Fibroblast of gingiva (primary cell): ENCODE measurements around the gene CCDC40.

Experiments
- DNase-seq: peaks from one replicate; pipeline ENCODE4 v3.0.0-alpha.2; 2011; ENCODE audit warnings: low read depth

The CCDC40 gene

DNA sequence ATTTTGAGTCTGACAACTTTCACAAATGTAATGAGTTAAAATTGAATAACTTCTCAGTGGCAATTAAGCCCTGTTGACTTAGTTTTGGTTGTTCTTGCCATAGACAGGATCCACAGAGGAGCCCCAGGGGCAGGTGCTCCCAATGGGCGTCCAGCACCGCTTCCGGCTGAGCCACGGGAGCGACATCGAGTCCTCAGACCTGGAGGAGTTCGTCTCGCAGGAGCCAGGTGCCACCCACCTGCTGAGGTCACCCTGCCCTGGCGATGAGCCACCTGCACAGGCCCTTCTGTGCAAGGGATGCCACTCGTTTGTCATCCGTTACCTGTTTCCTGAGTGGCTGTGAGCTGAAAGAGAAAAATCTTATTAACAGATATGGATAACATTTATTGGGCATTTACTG, 10.7 kb downstream of the CCDC40 start:
- DNase-seq = no peak

DNA sequence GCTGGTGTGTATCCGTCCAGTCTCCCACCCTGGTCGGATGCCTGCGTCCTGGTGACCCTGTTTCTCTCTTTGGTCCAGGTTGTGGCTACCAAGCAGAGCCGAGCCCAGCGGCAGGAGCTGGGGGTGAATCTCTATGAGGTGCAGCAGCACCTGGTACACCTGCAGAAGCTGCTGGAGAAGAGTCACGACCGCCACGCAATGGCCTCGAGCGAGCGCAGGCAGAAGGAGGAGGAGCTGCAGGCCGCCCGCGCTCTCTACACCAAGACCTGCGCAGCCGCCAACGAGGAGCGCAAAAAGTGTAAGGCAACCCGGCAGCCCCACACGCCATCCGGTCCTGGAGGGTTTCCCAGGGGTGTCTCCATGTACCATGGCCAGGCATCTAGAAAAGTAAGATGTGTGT, 13.5 kb downstream of the CCDC40 start:
- DNase-seq = no peak

DNA sequence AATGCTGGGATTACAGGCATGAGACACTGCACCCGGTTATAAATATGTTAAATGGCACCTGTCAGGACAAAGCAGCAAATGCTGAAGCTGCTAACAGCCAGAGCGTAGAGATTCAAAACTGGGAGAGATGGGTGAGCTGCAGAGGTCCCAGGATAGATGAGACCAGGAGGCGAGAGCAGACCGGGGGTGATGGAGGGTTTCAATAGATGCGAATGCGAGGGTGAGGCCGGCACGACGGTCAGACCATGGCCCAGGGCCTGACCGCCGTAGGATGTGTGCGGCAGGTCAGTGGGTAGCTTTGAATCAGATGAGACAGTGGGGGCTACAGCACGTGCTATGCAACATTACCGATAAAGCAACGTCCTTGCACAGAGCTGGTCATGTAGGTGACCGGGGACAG, 14.3 kb downstream of the CCDC40 start:
- DNase-seq = no peak

DNA sequence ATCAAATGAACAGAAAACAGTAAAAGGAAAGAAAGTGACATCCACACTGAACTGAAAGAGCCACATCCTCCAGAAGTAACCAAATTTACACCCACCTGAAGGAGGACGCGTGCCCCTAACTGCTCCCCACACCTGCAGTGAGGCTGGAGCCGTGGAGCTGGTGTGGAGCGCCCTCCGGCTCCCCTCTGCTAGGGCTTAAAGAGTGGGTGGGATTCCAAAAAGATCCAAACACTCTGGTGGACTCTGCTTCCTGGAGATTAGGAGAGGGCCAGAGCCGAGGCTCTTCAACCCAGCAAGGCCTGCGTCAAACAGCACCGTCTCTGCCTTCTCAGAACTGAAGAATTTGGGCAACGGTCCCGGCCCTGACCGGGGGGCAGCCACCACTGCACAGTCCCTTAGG, 15.2 kb downstream of the CCDC40 start:
- DNase-seq = no peak

DNA sequence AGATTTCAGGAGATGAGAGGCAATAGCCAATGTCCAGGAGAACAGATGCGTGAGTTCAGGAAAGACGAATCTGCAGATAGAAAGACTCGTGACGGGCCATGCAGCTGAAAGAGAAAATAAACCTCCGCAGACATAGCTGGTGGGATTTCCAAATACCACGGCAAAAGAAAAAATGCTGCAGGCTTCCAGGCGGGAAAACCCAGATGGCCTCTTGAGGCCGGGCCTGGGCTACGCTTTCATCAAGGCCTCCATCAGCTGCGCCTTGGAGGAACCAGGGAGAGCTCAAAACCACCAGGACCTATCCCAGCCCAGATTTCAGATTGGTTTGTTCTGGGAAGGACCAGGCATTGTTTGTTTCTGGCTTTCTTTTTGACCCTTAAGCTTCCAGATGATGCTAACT, 16.7 kb downstream of the CCDC40 start:
- DNase-seq = no peak

DNA sequence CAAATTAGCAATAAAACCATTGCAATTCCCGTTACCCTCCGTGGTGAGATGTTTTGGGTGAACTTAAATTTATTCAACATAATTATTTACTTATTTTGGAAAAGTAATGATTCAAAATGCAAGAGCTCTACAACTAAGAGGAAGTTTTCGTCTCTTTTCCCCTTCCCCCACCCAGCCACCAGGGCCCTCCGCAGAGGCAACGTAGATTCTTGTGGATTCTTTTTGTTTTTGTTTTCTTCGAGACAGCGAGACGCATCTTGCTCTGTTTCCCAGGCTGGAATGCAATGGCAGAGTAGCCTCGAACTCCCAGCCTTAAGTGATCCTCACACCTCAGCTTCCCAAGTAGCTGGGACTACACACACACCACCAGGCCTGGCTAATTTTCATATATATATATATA, 19.2 kb downstream of the CCDC40 start:
- DNase-seq = no peak

DNA sequence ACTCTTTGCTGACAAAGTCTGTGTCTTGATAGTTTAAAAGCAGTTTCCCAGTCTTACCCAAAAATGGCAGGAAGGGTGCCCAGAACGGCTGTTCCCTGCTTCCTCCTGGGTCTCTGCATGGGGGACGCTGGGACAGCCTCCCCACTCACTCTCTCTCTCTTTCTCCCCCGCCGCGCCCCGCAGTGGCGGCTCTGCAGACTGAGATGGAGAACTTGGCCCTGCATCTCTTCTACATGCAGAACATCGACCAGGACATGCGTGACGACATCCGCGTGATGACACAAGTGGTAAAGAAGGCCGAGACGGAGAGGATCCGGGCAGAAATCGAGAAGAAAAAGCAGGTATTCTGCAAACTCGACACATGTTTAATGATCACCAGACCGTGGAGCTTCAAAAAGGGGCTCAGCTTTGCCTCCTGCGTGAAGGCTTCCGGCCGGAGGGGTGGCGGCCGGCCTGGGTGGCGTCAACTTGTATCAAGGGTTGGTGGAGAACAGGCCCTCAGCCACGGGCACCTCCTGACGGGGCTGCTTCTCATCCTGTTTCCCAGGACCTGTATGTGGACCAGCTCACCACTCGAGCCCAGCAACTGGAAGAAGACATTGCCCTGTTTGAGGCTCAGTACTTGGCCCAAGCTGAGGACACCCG, 22.0 kb downstream of the CCDC40 start:
- DNase-seq = no peak

DNA sequence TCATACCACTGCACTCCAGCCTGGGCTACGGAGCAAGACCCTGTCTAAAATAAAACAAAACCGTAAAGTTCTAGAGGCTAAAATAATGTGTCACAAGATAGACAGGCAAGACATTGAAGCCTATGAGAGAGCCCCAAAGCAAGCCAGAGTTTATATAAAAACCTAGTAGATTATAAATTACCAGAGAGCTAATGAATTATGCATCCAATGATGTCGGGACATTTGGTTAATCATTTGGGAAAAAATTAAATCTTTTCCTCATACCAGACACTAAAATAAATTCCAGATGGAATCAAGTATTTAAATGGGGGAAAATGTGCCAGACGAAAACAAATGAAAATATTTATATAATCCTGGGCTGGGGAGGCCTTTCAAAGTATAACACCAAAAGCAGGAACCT, 24.2 kb downstream of the CCDC40 start:
- no peak for DNase-seq

DNA sequence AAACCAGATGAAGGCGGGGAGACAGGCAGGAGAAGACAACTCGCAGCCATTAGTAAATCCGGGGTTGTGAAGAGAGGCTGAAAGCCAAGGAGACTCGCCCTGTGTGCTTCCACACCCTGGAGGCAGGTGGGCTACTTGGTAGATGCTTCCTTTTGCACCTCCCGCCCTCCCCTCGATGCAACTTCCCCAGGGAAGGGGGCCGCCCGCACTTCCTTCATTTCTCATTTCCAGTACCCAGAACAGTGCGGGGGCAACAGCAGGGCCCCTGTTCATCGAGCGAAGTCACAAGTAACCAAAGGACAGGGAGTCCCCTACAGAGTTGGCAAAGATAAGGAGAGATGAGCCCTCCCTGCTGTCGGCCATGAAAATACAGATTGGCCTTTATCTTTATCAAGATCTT, 25.0 kb downstream of the CCDC40 start:
- DNase-seq = no peak

DNA sequence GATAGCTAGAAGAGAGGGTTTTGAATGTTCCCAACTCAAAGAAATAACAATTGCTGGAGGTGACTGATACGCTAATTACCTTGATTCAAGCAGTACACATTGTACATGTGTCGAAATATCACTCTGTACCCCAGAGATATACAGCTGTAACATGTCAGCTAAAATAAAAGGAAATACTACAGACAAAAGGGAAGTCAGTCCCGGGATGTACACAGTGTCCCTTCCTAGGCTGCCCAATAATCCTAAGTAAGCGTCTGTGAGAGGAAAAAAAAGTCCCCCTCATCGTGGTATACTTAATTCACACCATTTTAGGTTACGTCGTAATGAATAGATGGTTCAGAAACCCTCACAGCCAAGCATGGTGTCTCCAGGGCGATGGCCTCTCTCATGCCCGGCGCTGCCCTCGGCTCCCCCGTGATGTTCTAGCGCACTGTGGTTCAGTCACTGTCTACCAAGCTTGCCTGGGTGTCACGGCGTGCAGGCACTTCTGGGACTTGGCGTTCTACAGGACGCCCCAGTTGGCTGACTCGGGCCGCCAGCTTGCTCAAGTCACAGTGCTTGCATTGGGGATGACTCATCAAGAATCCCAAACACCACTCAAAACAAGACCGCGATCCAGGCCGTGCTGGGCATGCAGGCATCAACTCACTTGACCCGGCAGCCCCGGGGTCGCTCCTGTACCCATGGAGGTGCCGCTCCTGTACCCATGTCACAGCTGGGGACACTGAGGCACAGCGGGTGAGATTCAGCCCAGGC, 27.6 kb downstream of the CCDC40 start:
- DNase-seq = peak; percentile 92

DNA sequence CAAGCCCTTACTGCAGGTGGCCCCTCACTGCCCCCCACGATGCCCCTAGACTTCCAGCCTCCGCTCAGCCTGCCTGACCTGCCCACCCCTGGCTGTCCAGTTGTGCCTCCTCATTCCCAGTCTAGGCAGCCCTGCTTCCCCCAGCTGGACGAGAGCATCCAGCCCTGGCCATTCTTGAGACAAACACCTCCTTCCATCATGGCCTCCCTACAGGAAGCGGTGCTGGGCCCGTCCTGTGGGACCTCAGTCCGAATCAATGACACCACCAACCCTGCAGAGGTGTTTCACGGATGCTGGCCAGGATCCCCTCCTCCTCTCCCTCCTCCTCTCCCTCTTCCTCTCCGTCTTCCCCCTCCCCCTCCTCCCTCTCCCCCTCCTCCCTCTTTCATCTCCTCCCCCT, 28.3 kb downstream of the CCDC40 start:
- DNase-seq = no peak

DNA sequence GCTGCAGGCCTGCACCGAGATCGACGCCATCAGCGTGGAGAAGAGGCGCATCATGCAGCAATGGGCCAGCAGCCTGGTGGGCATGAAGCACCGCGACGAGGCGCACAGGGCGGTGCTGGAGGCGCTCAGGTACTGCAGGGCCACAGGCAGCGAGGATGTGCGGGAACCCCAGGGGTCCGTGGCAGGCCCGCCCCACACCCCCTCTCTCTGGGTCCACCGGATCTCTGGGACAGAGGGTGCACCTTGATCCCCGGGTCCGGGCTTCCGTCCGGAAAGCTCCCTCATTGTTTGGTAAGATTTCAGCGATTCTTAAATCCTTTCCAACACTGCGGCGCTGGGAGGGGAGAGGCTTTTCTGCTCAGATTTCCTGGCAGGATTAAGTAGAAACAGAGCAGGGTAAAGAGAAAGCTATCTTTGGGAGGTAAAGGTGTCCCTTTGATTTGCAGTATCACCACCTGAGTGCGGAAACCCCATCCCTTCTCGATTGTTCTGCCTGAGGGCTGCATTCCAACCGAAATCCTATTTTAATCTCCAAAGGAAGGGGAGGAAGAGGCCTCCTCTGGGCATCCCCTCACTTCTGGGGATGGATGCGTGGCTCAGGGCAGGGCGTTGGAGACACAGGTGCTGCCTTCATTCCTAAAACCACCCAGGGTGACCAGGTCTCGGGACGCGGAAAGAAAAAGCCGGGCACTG, 29.2 kb downstream of the CCDC40 start:
- DNase-seq = no peak

DNA sequence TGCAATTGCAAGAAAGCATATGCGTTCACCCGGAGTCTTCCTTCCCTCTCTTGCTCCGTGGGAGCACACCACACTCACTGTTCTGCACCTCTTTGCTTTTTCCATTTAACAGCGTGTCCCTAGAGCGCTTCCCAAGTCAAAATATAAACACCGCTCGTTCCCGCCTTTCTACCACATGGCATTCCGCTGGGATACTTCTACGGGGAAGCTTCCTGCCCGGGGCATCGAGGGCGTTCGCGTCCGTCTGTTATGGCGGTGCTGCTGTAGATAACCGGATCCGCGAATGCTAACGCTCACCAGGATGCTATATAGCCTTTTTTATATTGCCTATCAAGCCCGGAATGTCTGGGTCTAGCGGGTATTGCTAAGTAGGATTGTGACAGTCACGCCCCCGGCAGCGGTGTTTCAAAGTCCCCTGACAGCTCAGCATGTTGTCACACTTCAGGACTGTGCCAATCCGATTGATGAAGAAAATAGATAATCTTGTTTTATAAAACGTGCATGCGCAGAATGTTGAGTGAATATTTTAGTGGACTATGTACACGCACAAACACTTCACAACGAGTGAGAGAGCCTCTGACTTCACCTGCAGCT, 31.0 kb downstream of the CCDC40 start:
- DNase-seq = no peak

DNA sequence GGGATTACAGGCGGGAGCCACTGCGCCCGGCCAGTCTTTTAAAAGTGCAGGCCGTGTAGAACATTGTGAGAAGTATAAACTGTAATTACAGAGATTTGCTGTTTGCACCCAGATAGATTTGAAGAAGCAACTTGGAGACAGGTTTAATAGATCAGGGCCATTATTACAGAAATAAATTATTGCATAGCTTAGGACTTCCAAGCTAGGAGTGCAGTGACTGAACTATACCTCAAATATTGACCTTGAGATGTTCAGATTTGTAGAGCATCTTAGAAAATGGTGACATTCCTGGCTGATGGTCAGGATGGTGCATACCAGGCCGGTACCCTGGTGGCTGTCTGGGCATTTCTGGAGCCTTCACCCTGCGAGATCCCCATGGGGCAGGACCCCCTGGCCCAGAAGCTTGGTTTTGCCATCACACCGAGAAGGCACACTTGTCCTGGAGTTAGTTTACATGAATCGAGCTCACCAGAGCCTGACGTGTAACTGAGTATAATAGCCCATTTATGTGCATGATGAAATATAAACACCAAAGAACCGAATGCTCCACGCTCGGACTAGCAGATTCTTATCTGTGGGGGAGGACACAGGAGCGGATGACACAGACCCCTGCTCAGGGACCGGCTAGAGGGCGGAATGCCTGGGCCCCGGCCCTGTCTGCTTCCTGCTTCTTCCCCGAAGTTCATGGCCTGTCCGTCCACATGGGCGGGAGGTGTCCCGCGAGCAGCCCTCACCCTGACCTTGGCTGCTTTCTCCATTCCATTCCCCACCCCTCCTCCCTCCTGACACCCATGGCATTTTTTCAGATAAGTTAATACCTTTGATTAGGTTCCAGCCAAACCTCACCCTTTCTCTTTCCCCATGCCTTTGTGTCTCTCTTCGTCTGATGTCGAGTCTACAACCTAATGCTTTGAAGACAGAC, 32.1 kb downstream of the CCDC40 start:
- DNase-seq = peak; percentile 47

DNA sequence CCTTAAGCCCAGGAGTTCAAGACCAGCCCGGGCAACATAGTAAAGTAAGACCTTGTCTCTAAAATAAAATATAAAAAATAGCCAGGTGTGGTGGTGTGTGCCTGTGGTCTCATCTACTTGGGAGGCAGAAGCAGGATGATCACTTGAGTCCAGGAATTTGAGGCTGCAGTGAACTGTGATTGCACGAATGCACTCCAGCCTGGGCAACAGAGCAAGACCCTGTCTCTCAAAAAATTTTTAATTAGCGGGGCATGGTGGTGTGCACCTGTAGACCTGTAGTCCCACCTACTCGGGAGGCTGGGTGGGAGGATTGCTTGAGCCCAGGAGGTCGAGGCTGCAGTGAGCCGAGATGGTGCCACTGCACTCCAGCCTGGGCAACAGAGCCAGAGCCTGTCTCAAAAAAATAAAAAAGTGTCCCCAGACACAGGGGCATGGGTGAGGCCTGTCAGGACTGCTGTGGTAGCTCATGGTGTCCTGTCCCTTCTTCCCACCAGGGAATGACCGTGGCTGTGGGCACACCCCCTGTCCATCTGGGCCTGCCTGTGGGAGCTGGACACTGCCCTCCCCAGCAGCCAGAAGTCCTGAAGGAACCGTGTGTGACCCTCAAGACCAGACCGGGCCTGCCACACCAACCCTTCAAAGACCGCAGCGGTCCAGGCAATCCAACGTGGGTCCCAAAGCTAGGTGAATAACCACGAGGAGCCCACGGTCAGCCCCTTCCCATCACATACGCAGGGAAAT, 34.1 kb downstream of the CCDC40 start:
- DNase-seq = peak; percentile 15

DNA sequence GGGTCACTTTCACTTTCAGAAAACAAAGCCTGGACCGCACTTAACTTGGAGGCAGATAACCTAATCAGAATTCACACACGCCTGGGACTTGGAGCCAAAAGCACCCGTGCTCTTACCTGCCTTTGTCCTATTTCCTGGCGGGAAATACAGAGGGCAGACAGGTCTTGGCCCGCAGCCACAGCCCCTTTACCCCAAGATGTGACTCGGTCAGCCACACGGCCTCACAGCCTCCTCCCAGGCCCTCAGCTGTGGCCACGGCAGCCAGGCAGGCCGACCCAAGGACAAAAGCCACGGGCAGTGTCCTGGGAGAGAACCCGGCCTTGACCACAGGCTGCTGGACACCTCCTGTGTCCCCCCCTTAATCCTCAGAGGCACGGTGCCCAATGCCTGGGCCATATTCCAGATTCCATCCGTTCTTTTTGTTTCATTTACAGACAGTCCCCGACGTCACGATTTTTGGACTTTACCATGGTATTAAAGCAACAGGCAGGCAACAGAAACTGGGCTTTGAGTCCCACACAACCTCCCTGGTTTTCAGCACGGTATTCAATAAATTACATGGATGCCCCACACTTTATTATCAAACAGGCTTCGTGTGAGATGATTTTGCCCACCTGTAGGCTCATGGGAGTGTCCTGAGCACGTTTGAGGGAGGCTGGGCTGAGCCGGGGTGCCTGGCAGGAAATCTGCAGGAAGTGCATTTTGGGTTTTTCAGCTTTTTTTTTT, 34.8 kb downstream of the CCDC40 start:
- DNase-seq = peak; percentile 78

DNA sequence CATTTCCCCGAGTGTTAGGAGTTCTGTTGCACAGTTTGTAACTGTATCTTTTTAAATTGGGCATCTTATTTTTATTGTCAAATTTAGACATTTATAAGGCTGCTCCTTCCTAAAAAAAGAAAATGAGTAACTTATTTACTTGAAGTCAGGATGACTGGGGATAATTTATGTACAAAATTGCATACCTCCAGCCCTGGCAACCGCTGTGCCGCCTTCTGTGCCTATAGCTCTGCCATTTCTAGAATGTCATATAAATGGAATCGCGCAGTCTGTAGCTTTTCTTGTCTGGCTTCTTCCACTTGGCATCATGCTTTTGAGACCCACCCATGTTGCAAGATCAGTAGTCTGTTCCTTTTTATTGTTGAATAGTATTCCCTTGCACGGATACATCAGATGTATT, 36.0 kb downstream of the CCDC40 start:
- no peak for DNase-seq

DNA sequence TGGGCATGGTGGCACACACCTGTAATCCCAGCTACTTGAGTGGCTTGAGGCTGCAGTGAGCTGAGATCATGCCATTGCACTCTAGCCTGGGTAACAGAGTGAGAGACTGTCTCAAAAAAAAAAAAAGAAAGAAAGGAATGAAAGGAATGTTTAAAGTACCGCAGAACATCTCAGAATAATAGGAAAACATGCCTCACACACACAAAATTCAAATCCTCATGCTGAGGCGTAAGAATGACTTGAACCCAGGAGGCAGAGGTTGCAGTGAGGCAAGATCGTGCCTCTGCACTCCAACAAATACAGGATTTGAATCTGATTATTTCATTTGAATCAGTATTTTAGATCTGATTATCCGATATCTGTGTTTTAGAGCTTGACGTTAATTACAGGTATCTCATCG, 43.6 kb downstream of the CCDC40 start:
- no peak for DNase-seq

DNA sequence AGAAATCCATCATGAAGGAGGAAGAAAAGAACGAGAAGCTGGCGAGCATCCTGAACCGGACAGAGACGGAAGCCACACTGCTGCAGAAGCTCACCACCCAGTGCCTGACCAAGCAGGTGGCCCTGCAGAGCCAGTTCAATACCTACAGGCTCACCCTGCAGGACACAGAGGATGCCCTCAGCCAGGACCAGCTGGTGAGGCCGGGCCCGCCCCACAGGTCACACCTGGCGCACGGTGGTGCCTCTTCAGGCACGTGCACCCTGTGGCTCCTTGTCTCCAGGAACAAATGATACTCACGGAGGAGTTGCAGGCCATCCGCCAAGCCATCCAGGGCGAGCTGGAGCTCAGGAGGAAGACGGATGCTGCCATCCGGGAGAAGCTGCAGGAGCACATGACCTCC, 45.2 kb downstream of the CCDC40 start:
- no peak for DNase-seq

DNA sequence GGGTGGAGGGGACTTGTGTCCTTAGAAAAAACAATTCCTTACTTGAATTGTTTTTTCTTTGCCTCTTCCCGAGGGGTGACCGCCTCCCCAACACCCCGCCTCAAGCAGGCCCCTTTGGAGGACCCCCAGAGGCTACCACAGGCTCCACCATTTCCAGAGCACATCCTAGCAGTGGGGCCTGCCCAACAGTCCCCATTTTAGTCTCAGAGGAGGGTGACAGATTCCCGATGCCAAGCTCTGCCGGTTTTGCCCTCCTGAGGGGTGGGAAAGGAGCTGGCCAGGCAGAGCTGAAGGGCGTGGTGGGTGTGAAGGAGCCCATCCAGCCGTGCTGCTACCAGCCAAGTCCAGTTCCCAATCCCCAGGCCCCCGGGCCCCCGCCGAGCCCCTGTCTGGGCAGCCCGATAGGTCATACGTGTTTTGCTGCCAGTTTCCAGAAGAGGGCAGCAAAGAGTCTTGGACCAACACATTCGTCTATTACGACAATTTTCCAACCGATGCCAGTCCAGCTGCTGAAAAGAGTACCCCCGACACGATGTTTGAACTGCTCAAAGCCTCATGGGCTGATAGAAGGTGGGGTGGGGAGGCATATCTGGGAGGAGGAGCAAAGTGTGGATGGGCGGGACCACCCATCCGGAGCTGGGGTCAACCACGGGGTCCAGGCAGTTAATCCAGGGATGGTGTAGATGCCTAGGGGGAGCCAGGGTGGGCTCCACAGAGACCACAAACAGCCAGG, 46.1 kb downstream of the CCDC40 start:
- peak; percentile 68 for DNase-seq
